Activated CD8-positive, alpha-beta memory T cell treated with anti-CD3 and anti-CD28 coated beads, Interleukin-2, amount 50 U/mL, for 1 hour (primary cell): Measurements from ENCODE around the gene TF.

Experiments
- DNase-seq: peaks from one replicate; pipeline ENCODE4 v3.0.0-alpha.2; 2020; ENCODE audit errors: extremely low read depth

Gene TF

GRCh38 chr3:133836497-133837158, 90.4 kb downstream of the TF start:
- no peak for DNase-seq

GRCh38 chr3:133837487-133838295, 91.5 kb downstream of the TF start:
- no peak for DNase-seq

GRCh38 chr3:133838296-133838789, 92.2 kb downstream of the TF start:
- DNase-seq = no peak

- DNase-seq = no peak
Measured at GRCh38 chr3:133838916-133839800, 93.0 kb downstream of the TF start.

- DNase-seq = no peak
Measured at GRCh38 chr3:133840055-133840737, 94.0 kb downstream of the TF start.

GRCh38 chr3:133840767-133841166, 94.6 kb downstream of the TF start:
- DNase-seq = no peak

- no peak for DNase-seq
Measured at GRCh38 chr3:133841196-133841595, 95.0 kb downstream of the TF start.

GRCh38 chr3:133842158-133842557, 96.0 kb downstream of the TF start:
- DNase-seq = no peak

GRCh38 chr3:133843634-133844033, 97.4 kb downstream of the TF start:
- no peak for DNase-seq

- DNase-seq = no peak
Measured at GRCh38 chr3:133845127-133845526, 98.9 kb downstream of the TF start.
